ENCODE results near the gene ACAT1. TPM values are rescaled to one million over a fixed set of nuclear protein-coding genes. Genes with fewer than 3 reads are reported as not detected.

ACAT1 gene
- polyA plus RNA-seq, 1 of the 3 experiments (the other 2 are of a cell fraction): 78.8 TPM

DNA sequence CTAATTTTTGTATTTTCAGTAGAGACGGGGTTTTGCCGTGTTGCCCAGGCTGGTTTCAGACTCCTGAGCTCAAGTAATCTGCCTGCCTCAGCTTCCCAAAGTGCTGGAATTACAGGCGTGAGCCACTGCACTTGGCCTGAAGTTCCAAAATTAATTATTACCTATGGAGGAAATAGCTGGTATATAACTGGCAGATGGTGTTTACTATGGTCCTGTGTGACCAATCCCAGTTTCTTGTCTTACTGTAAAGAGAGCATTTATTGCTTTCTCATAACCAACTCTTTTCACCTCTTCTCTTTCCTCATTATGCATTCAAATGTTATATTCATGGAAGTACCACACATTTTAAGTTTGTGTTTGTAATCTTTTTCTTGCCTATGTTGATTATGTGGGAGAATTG, 24.2 kb upstream of the ACAT1 start (continued):
- no peak for TF ChIP-seq USF2 (IDR thresholded peaks at IDR 0.05; ENCODE audit: borderline replicate concordance, low read depth, low read length)
- no peak for TF ChIP-seq GATA2 (CRISPR knock-in tag; IDR thresholded peaks at IDR 0.05)
- TF ChIP-seq RFX5 (IDR thresholded peaks at IDR 0.05; ENCODE audit: low read length): no peak

DNA sequence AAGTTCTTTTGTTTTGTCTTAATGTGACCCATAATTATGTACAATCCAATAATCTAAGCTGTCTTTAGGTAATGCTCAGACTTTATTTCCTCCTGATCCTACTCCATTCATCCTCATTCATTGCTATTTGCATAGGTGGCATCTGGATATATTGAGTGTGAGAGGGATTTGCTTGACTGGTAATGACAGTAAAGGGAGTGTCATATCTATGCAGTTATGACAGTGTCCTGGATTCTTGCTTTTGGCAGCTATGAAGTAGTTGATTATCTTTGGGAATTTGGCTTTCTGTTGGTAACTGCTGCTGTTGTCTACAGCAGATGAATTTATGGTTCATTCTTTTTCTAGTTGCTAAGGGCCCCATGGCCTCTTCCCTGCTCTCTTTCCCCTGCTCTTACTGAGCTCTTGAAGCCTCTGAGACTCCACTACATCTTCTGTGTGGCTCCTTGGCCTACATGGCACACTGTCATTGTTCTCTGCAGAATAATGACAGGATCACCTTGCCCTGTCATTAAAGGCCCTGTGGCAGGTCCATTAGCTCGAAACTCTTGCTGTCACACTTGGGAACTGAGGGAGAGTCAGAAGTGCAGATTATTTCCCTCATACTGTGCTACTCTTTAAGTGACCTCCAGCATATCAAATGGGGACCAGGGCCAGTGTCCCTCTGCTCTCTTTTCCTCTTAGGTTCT, 20.1 kb upstream of the ACAT1 start:
- Histone ChIP-seq H3K4me1 (ENCODE audit: control insufficient read depth in 1 of 2, insufficient read depth in 2 of 2, low read depth in 1 of 2, low read length in 1 of 2) (no peaks in the 10 kb centered on the region), H3F3A (replicated peaks; ENCODE audit: insufficient read depth) (peaks cover 11% of the 10 kb centered on the region), H3K36me3 (replicated peaks in 1 of 2; ENCODE audit: control insufficient read depth in 1 of 2, insufficient read depth in 2 of 2, low read length in 1 of 2) (peaks cover 49 to 64% of the 10 kb centered on the region in 2 experiments), H3K27ac (ENCODE audit: low read depth in 2 of 2, low read length in 1 of 2) (no peak overlapping the region), H2AFZ (ENCODE audit: low read depth) (no peak overlapping the region), H3K9me2 (no peaks in the 10 kb centered on the region), H3K4me2 (no peak overlapping the region), H3K4me3 (ENCODE audit: low read depth in 2 of 2, low read length in 1 of 2) (no peak overlapping the region), H3K79me2 (ENCODE audit: insufficient read depth) (no peaks in the 10 kb centered on the region), H4K20me1 (ENCODE audit: insufficient read depth) (no peaks in the 10 kb centered on the region), H3K9me3 (no peaks in the 10 kb centered on the region), H3K27me3 (ENCODE audit: insufficient read depth) (no peaks in the 10 kb centered on the region), H3K9ac (no peak overlapping the region)
- TF ChIP-seq NFIC (IDR thresholded peaks at IDR 0.05; ENCODE audit: borderline replicate concordance) (no peak), RFX5 (IDR thresholded peaks at IDR 0.05; ENCODE audit: low read length) (no peak), POLR2AphosphoS5 (IDR thresholded peaks at IDR 0.05; ENCODE audit: low read depth, low read length) (no peak)
- TF ChIP-seq, protein P1, sequence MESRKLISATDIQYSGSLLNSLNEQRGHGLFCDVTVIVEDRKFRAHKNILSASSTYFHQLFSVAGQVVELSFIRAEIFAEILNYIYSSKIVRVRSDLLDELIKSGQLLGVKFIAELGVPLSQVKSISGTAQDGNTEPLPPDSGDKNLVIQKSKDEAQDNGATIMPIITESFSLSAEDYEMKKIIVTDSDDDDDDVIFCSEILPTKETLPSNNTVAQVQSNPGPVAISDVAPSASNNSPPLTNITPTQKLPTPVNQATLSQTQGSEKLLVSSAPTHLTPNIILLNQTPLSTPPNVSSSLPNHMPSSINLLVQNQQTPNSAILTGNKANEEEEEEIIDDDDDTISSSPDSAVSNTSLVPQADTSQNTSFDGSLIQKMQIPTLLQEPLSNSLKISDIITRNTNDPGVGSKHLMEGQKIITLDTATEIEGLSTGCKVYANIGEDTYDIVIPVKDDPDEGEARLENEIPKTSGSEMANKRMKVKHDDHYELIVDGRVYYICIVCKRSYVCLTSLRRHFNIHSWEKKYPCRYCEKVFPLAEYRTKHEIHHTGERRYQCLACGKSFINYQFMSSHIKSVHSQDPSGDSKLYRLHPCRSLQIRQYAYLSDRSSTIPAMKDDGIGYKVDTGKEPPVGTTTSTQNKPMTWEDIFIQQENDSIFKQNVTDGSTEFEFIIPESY (IDR thresholded peaks at IDR 0.05; ENCODE audit: borderline replicate concordance, low read depth): no peak
- ChIA-PET POLR2A (no interaction called here), CTCF (interaction anchor here (1.2 to 2.1 kb wide), 2 partner anchors 14 to 17 kb away, joined by 3 to 10 read pairs; no protein-coding TSS in a partner anchor)
- no peak for DNase-seq
- 80% methylated on average over 1 of the region's 1 CpG for WGBS (ENCODE audit: low lambda C conversion rate)

DNA sequence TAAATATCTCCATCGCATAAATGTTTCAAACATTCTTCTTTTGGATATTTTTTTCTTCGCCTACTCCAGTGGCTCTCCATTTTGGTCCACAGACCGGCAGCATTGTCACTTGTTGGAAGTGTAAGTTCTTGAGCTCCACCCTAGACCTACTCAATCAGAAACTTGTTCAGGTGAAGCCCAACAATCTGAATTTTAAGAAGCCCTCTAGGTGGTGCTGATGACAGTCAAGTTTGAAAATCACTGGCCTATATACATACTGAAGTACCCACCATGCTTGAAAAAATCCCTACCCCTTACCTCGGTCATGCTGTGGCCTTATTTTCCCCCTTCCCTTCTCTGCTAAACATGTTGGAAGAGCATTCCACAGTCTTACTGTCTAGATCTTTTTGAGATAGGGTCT, 10.2 kb upstream of the ACAT1 start:
- H3K27ac ChIP-seq (ENCODE audit: low read depth in 2 of 2, low read length in 1 of 2): no peak overlapping the region
- H3K4me1 ChIP-seq (ENCODE audit: control insufficient read depth in 1 of 2, insufficient read depth in 2 of 2, low read depth in 1 of 2, low read length in 1 of 2): no peaks in the 10 kb centered on the region; a peak in 1 of 4 replicates
- no peak overlapping the region for H3K9ac ChIP-seq
- H2AFZ ChIP-seq (ENCODE audit: low read depth): no peak overlapping the region
- ChIA-PET CTCF (interaction anchor here (1.6 kb wide), 1 partner anchor 12 kb away, joined by 8 read pairs; no protein-coding TSS in a partner anchor), POLR2A (no interaction called here)
- no peak overlapping the region for H3K4me3 ChIP-seq (ENCODE audit: low read depth in 2 of 2, low read length in 1 of 2)
- H4K20me1 ChIP-seq (ENCODE audit: insufficient read depth): no peaks in the 10 kb centered on the region
- H3K9me2 ChIP-seq: no peaks in the 10 kb centered on the region
- no peaks in the 10 kb centered on the region for H3K27me3 ChIP-seq (ENCODE audit: insufficient read depth)
- no peaks in the 10 kb centered on the region for H3F3A ChIP-seq (replicated peaks; ENCODE audit: insufficient read depth)
- no peak overlapping the region for H3K4me2 ChIP-seq
- no peaks in the 10 kb centered on the region for H3K9me3 ChIP-seq
- no peak for DNase-seq
- peaks cover 9 to 15% of the 10 kb centered on the region in 2 experiments for H3K36me3 ChIP-seq (replicated peaks in 1 of 2; ENCODE audit: control insufficient read depth in 1 of 2, insufficient read depth in 2 of 2, low read length in 1 of 2)
- WGBS (ENCODE audit: low lambda C conversion rate): 97% methylated on average over 4 of the region's 4 CpGs
- H3K79me2 ChIP-seq (ENCODE audit: insufficient read depth): no peaks in the 10 kb centered on the region
- no peak for TF ChIP-seq ELF1 (IDR thresholded peaks at IDR 0.05)
- TF ChIP-seq NRF1 (IDR thresholded peaks at IDR 0.05; ENCODE audit: low read depth, low read length): no peak
- TF ChIP-seq CTCF (IDR thresholded peaks at IDR 0.05): no peak
- no peak for TF ChIP-seq RCOR1 (IDR thresholded peaks at IDR 0.05; ENCODE audit: low read length)
- TF ChIP-seq, protein P2, sequence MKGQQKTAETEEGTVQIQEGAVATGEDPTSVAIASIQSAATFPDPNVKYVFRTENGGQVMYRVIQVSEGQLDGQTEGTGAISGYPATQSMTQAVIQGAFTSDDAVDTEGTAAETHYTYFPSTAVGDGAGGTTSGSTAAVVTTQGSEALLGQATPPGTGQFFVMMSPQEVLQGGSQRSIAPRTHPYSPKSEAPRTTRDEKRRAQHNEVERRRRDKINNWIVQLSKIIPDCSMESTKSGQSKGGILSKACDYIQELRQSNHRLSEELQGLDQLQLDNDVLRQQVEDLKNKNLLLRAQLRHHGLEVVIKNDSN (IDR thresholded peaks at IDR 0.05; ENCODE audit: borderline replicate concordance, low read depth): no peak
- TF ChIP-seq TCF12 (IDR thresholded peaks at IDR 0.05): no peak
- no peak for TF ChIP-seq EZH2phosphoT487 (IDR thresholded peaks at IDR 0.05; ENCODE audit: borderline replicate concordance, low read depth)
- no peak for TF ChIP-seq SIN3A (IDR thresholded peaks at IDR 0.05; ENCODE audit: borderline replicate concordance, low read depth, low read length)
- no peak for TF ChIP-seq GABPA (IDR thresholded peaks at IDR 0.05; ENCODE audit: low read depth)
- no peak for TF ChIP-seq RFX5 (IDR thresholded peaks at IDR 0.05; ENCODE audit: low read length)
- TF ChIP-seq, protein P3, sequence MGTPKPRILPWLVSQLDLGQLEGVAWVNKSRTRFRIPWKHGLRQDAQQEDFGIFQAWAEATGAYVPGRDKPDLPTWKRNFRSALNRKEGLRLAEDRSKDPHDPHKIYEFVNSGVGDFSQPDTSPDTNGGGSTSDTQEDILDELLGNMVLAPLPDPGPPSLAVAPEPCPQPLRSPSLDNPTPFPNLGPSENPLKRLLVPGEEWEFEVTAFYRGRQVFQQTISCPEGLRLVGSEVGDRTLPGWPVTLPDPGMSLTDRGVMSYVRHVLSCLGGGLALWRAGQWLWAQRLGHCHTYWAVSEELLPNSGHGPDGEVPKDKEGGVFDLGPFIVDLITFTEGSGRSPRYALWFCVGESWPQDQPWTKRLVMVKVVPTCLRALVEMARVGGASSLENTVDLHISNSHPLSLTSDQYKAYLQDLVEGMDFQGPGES (IDR thresholded peaks at IDR 0.05; ENCODE audit: low read depth, low read length): no peak
- TF ChIP-seq MXI1 (IDR thresholded peaks at IDR 0.05; ENCODE audit: low read depth, low read length): no peak
- TF ChIP-seq JUND (IDR thresholded peaks at IDR 0.05): no peak
